GM19023 (cell line): ENCODE results near the gene MACROD2.
"Not testable (repeated sequence)": the region's sequence is repeated elsewhere in the genome, so short reads cannot be mapped to it uniquely, and the experiment has no call there.

Source experiments
- ATAC-seq: cut with Tn5 transposase; IDR thresholded peaks from one replicate; pipeline ENCODE4 v1.9.1; 2021; ENCODE audit warnings: mild to moderate bottlenecking, moderate library complexity; ENCODE audit not compliant: unreplicated experiment

Gene MACROD2

DNA sequence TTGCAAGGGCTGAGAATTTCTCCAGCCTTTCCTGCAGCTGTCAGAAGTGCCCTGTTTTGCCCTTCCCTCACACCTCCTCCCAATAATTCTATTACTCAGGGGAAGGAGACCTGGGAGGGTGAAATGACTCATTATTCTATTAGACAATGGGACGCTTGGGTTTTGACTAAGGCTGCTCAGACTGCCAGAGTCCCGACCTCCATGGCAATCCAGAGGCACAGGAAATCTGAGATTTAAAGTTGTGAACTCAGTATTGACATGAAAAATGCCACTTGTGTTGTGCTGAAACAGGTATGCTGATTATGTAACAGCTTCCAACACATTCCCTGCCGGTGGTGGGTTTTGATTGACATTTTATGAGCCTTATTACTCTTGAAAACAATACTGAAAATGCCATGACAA lies 967.9 kb downstream of the MACROD2 start:
- ATAC-seq = no peak

DNA sequence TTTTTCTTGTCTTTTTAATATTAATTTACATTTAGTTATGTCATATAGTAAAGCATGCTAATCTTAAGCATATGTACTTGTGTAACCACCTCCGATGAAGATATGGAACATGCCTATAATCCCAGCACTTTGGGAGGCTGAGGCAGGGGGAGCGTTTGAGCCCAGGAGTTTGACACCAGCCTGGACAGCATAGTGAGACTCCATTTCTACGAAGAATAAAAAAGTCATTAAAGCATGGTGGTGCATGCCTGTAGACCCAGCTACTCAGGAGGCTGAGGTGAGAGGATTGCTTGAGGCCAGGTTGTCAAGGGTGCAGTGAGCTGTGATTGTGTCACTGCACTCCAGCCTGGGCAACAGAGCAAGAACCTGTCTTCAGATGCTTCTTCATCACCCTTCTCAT lies 970.9 kb downstream of the MACROD2 start:
- ATAC-seq = no peak

DNA sequence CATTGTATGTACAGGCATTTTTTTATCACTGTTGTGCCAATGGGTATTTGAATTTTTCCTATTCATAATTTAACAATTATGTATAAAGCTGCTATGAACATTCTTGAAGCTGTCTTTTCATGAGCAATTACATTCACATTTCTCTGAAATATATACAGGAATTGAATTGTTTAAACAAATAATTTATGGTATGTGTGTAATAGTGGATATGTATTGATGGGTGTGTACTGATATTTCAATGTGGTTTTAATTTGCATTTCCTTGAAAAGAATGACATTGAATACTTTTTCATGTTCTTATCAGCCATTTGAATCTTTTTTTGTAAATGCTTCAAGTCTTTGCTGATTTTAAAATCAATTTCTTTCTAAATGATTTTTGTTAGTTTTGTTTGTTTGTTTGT lies 971.5 kb downstream of the MACROD2 start:
- ATAC-seq = no peak

DNA sequence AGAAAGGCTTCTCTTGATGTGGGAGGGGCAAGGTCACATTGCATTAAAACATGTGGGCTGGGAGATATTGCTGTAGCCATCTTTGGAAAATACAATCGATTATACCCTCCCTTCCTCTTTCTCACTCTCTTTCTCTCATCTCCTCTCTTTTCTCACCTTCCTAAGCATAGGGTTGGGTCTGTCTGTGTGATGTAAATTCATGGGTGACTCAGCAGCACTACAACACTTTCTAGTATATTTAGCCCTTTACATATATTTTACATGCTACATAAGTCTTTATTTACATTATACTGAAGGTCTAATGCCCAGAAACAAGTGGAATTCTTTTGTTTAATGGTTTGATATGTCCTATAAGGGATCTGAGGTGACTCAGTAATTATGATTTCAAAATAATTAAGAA lies 976.9 kb downstream of the MACROD2 start:
- no peak for ATAC-seq

DNA sequence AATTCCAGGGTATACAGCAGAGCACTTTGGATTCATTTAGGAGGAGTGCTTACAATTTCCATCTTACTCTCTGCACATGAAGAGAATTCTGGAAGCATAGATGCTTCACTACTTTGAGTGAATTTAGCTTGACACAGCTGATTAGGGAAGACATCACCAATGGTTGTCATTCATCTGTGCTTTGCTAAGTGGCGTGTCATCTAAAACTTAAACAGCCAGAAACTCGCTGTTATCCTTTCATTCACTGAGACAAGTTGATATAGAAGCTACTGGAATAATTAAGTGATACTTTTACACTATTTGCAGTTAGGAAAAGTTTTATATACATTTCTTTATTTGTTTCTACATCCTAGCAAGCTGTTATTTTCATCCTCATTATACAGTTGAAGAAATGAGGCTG lies 977.4 kb downstream of the MACROD2 start:
- no peak for ATAC-seq

DNA sequence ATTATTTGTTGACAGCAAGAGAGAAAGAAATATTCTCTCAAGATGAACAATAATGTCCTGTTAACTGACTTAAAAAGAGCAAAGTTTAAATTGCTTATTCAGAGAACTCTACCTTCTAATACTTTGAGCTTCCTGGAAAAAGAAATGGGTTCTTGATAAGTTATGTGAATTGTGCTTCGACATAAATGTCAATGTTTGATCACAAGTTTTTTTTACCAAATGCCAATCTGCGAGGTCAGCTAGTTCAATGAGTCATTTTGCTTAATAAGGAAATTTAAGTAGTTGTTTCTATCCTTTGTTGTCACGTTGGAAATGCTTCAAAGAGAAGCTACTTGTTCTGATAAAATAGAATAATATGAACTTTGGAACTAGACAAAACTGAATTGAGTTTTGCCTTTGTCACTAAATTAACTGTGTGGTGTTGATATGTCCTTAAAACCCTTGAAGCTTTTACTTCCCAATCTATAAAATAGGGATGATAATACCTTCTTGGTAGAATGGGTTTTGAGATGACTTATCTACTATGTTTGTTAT lies 984.2 kb downstream of the MACROD2 start:
- ATAC-seq = no peak

DNA sequence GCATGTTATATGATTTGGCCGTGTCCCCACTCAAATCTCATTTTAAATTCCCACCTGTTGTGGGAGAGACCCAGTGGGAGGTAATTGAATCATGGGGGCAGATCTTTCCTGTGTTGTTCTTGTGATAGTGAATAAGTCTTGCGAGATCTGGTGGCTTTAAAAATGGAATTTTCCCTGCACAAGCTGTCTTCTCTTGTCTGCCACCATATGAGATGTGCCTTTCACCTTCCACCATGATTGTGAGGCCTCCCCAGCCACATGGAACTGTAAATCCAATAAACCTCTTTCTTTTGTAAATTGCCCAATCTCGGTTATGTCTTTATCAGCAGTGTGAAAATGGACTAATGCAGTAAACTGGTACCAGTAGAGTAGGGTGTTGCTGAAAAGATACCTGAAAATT lies 986.2 kb downstream of the MACROD2 start:
- ATAC-seq = not testable (repeated sequence)

DNA sequence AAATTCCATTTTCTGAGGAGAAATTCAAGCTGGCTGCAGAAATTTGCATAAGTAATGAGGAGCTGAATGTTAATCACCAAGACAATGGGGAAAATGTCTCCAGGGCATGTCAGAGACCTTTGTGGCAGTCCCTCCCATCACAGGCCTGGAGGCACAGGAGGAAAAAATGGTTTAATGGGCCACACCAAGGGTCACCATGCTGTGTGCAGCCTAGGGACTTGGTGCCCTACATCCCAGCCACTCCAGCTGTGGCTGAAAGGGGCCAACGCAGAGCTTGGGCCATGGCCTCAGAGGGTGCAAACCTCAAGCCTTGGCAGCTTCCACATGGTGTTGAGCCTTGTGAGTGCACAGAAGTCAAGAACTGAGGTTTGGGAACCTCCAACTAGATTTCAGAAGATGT lies 987.0 kb downstream of the MACROD2 start:
- not testable (repeated sequence) for ATAC-seq

DNA sequence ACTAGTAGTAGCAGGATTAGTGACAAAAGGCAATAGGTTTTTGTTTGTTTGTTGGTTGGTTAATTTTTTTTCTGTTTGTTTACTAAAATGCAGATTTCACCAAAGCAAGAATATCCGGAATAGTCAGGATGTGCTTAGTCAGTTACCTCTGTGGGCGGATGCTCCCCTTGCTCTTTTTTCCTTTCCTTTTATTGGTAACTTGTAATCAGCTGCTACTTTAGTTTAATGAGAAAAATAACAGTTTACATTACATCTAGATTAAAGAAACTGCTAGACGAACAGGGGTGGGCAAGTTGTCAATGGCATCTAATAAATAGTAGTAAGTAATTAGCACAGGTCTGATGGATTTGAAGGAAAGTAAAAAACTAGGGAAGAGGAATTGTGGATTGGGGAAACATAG lies 989.0 kb downstream of the MACROD2 start:
- no peak for ATAC-seq

DNA sequence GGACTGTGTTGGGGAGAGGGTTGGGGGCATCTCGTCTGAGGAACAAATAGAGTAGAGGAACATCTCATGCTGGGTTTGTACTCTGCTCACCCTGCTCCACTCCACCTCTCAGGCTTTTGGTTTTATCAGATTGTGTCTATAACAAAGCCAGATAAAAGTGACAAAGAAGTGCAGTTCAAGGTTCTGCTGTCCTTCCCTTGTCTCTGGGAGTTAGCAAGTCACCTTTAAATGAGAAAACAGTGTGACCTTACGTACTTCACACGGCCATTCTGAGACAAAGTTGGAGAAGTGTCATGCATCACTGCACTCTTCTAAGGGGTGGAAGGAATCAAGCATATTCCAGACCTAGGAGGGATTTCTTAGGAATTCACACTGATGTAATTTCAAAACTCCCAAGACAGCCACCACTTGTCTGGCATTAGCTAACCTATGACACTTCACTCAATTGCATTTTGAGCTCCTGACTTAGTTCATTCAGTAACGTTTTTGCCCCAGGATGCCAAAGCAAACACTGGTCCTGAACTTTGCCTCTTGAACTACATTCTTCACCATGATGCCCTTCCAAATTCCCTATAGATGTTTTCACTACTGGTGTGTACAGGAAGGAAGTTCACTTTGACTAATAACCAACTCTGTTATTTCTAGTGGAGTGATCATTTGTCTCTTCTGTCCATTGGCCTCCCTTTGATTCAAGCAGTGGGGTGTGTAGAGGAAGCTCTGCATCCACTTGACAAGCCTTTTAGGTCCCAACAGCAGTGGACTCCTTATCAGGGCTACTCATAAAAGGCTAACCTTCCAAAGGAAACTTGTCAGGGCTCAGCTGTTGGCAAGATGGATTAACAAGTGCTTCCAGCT lies 989.7 kb downstream of the MACROD2 start:
- no peak for ATAC-seq

DNA sequence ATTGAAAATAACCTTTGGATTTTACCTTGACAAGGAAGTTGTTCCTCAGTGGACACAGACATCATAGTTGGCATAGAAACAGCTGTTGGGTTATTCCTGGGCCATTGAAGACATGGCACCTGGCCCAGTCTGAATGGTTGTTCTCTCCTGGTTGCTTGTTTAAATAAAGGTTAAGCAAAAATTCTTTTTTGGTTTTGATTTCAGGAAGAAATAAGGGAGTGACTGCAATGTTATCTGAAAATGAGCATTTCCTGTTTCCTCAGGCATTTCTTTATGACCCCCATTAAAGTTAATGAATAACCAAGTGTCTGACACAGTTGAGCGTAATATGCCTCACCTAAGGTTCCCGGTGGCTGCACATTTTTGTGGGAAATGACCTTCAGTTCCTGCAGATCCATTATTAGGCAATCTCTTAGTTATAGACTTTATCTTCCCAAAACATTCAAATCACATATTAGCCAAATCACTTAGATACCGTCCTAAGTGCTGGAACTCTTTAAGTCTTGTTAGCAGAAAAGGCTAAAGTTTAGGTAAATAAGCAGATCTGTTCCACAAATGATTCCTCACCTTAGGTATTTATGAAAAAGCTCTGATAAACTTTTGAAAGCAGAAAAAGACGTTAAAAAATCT lies 990.8 kb downstream of the MACROD2 start:
- no peak for ATAC-seq

DNA sequence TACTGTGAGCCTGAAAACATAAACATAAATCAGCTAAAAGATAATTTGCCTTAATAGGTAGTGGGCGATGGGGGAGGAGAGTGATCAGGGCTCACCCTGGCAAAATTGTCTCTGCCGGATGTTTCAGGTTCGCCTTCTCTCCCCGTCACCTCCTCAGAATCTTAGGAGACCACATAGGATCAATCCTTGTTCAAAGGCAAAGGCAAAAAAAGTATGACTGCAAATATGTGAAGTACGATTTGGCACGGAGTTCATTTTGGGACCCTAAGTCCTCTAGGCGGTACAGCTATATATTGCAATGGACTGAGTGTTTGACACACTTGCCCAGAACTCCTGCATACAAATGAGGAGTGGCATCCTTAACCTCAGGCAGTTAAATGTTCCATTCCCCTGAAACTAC lies 991.3 kb downstream of the MACROD2 start:
- ATAC-seq = no peak

DNA sequence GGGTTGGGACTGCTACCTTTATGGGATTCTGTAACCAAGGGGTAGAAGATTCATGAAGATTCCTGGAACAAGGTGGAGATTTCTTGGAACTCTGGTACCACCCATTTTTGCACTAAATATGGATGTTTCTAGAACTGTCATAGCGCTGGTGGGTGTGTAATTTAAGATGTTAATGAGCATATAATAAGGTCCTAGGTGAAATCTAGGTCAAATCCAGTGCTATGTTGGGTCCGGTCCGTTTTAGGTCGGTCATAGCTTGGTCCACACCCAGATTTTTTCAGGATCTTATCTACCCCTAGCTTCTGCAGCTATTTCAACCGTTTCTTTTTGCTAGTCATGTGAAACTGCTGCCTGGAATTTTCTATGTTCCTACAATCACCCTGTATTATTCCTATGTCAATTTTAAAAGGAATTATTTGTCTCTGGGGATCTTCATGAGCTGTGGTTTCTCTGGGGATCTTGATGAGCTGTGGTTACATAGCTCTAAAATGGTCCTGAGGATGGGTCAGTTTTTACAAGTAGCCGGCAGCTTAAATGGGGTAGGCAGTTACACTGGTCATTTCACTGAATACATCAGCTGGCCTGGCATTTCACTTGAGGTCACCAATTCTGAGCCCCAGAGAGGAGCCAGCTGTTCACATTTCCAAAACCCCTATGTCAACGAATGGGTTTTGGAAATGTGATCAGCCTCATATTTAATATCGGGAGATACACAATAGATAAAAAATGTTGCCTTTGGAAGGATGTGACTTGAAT lies 994.4 kb downstream of the MACROD2 start:
- ATAC-seq = no peak

DNA sequence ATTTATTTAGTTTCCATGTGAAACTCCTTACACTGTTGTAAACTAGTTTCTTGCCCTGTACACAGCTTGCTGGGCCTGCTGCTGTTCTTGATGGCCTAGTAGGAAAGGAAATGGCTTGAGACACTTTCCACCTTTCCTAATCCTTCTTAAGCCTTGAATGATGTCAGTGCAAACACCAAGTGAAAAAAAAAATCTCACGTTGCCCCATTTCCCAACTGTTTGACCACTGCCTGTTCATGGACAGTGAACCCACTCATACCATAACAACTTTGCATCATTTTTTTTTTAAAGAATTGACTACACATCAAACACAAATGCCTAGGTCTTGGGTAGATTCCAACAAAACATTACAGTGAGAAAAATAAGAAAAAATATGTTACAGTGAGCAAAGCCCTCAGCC lies 995.7 kb downstream of the MACROD2 start:
- ATAC-seq = no peak

DNA sequence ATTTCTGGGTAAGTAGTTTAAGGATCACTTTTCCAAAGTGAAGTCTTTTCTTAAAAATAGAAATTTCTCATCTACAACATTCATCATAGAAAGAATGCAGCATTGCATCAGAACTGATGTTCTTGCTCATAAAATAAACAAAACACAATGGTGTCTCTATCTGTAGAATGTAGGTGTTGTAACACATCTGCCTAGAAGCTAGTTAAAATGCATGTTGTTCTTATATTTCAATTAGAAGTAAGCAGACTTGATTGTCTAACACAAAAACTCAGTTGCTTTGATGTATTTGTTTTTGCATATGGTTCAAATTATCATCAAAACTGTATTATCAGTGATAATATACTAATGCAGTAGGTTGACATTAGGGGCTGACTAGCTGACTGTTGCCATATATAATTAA lies 996.8 kb downstream of the MACROD2 start:
- no peak for ATAC-seq

DNA sequence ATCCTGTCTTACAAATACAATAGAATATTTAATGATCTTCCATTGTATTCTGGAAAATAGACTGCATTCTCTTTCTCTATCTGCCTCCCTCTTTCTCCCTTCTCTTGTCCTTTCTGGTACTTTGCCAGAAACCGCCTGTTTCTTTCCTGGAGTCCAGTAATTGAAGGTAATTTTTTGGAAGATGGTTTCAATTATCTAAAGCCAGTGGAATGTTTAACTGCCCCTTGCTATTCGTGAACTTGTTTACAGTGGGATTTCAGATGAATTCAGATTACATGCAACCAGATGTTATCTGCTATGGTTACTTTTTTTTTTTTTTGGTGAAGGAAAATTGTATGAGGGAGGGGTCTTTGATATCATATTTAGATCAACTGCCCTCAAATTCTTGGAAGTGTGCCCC lies 997.6 kb downstream of the MACROD2 start:
- no peak for ATAC-seq

DNA sequence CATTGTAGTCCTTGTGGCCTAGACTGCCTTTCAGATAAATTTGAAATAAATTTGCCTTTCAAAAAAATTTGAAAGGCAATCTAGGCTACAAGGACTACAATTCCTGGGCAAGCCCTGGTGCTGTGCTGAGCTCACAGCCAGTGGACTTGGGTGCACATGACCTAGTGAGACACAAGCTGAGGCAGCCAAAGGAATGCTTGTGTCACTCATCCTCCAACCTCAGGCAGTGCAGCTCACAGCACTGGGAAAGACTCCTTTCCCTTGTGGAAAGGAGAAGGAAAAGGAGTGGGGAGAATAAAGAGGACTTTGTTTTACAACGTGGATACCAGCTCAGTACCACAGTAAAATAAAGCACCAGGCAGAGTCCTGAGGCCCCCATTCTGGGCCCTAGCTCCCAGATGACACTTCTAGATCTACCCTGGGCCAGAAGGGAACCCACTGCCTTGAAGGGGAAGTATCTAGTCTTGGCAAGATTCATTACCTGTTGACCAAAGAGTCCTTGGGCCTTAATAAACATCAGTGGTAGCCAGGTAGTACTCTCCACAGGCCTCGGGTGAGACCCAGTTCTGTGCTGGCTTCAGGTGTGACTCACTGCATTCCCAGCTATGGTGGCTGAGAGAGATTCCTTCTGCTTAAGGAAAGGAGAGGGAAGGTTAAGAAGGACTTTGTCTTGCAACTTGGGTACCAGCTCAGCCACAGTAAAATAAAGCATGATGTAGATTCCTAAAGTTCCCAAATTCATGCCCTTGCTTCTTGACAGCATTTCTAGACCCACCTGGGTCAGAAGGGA lies 1001.8 kb downstream of the MACROD2 start:
- ATAC-seq = no peak

DNA sequence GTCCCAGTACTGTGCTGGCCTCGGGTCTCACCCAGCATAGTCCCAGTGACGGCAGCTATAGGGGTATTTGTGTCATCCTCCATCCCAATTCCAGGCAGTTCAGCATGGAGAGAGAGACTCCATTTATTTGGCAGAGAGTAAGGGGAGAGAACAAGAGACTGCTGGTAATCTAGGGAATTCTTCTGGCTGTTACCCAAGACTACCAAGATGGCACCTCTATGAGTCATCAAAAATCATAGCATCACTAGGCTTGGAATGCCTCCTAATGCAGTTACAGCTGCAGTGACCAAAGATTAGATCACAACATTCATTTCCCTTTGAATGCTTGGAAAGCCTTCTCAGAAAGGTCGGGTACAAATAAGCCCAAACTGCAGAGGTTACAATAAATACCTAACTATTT lies 1002.5 kb downstream of the MACROD2 start:
- no peak for ATAC-seq

DNA sequence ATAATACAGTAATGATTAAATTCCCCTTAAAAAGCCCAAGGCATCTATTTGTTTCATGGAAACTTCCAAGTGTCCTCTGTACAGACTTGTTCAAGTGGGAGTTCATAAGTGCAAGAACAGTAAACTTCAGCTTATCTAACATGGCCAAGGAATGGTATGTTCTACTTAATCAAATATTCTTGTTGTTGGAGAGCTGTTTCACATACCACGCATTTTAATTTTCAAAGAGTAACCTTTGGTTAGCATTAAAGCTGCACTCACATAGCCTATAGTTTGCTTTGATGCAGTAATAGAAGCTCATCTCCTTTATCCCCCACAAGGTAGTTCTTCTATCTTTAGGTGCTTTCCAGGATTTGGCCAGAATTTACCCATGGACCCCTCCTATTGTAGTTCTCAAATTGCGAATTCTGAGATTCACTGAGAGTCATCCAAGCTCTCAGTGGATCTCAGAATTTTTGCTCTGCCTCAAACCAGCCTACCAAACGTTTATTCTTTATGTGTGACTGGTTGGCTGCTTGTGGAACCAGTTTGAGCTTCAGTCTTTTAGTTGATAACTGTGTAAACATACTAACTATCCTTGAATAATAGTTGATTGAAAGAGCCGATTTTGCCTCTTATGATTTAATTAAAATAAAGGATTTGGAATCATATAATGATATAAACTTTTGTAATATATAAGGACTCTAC lies 1010.1 kb downstream of the MACROD2 start:
- no peak for ATAC-seq

DNA sequence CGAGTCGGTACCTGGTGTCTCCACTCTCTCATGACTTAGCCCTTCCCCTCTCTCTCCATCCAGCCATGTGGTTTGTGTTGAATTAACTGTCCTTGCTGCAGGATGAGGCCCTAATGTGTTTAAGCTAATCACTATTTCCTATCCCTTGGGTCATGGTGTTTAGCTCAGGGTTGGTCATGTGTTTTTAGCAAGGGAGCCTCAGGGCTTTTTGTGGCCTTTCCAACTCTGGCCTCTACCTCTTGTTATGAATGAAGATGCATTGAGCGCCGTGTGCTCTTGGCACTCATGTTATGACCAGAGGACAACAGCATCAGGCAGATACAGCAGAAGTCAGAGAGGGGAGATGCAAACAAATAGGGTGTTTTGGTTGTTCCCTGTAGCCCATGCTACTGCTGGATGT lies 1016.3 kb downstream of the MACROD2 start:
- no peak for ATAC-seq
